ENCODE data around the gene CERS6. TPM values are rescaled to one million over a fixed set of nuclear protein-coding genes. Genes with fewer than 3 reads are reported as not detected.

CERS6 gene
- total RNA-seq, 1 experiment from 2014 or later = 8.3 TPM

DNA sequence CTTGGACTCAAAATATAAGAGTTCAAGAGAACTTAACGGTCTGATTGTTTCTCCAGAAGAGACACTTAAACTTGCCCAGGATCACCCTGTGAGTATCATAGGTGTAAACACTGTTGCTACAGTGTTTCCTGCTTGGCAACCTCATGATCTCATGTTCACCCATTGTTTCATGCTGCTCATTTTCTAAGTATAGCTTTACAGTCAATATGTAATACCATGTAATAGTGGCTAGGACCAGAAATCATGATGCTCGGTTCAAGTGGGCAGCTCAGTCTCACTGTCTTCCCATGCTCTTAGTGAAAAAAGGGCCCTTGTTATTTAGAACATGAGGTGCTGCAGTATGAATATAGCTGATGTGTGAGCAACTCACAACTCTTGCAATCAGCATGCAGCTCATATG, 157.5 kb downstream of the CERS6 start:
- H3K27ac ChIP-seq = no peak overlapping the region
- H3K36me3 ChIP-seq (ENCODE audit: low read depth) = no peaks in the 10 kb centered on the region
- no peaks in the 10 kb centered on the region for H3K4me1 ChIP-seq (replicated peaks; ENCODE audit: insufficient read depth)
- ChIA-PET CTCF (no interaction called here), POLR2A (ENCODE audit: unreplicated experiment) (no interaction called here)
- TF ChIP-seq, protein P1, sequence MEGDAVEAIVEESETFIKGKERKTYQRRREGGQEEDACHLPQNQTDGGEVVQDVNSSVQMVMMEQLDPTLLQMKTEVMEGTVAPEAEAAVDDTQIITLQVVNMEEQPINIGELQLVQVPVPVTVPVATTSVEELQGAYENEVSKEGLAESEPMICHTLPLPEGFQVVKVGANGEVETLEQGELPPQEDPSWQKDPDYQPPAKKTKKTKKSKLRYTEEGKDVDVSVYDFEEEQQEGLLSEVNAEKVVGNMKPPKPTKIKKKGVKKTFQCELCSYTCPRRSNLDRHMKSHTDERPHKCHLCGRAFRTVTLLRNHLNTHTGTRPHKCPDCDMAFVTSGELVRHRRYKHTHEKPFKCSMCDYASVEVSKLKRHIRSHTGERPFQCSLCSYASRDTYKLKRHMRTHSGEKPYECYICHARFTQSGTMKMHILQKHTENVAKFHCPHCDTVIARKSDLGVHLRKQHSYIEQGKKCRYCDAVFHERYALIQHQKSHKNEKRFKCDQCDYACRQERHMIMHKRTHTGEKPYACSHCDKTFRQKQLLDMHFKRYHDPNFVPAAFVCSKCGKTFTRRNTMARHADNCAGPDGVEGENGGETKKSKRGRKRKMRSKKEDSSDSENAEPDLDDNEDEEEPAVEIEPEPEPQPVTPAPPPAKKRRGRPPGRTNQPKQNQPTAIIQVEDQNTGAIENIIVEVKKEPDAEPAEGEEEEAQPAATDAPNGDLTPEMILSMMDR (conservative IDR thresholded peaks at IDR 0.05) = no peak
- TF ChIP-seq EZH2 (IDR thresholded peaks at IDR 0.05; ENCODE audit: low read depth) = no peak
- no peak overlapping the region for H2AFZ ChIP-seq
- DNase-seq = no peak
- no TSS peak for BruUV-seq (replicated peaks)
- H3K4me3 ChIP-seq = no peak overlapping the region
- no peaks in the 10 kb centered on the region for H3K79me2 ChIP-seq (ENCODE audit: low read depth)
- H3K9me2 ChIP-seq (ENCODE audit: insufficient read depth) = no peaks in the 10 kb centered on the region
- no peaks in the 10 kb centered on the region for H3K27me3 ChIP-seq (ENCODE audit: insufficient read depth, low read depth)
- no peak overlapping the region for H3K4me2 ChIP-seq
- no peaks in the 10 kb centered on the region for H3K9me3 ChIP-seq (ENCODE audit: insufficient read depth, low read depth)
- H3F3A ChIP-seq (ENCODE audit: insufficient read depth, low read depth) = no peaks in the 10 kb centered on the region
- H4K20me1 ChIP-seq (ENCODE audit: insufficient read depth) = no peaks in the 10 kb centered on the region
- intact Hi-C loops (cut with micrococcal nuclease; ENCODE audit: unreplicated experiment) = no loop called here

DNA sequence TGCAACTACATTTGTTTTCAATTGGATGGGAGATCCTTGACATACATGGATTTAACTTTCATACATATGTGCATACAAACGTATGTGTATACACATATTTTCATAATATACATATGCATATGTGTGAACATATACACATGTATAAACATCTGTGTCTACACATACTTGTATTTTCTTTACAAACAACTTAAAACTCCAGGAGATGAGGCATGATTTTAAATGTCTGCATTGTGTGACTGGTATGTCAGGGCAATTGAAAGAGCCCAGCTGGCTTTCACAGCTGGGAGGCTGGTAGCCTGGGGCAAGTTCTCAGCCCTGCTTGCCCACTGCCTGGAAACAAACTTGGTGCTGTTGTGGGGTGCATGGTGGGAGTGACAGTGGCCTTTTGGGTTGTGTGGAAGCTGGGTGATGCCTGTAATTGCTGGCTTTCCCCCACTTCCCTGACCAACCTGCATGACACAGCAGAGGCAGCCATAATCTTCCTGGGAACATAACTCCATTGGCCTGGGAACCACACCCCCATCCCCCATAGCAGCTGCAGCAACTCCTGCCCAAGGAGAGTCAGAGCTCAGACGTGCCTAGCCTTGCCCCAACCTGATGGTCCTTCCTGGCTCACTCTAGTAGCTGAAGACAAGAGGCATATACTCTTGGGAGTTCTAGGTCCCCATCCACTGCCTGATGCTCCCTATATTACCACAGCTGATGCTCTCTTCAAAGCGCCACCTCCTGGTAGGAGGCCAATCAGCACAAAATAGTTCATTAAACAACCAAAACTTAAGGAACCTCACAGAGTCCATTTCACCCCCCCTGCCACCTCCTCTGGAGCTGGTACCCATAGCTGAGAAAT, 158.3 kb downstream of the CERS6 start:
- H4K20me1 ChIP-seq (ENCODE audit: insufficient read depth) = no peaks in the 10 kb centered on the region
- H3K4me2 ChIP-seq = no peak overlapping the region
- no peak overlapping the region for H2AFZ ChIP-seq
- H3K27me3 ChIP-seq (ENCODE audit: insufficient read depth, low read depth) = no peaks in the 10 kb centered on the region
- no peaks in the 10 kb centered on the region for H3K79me2 ChIP-seq (ENCODE audit: low read depth)
- H3K36me3 ChIP-seq (ENCODE audit: low read depth) = no peaks in the 10 kb centered on the region
- no peak overlapping the region for H3K27ac ChIP-seq
- no peak for DNase-seq
- no peaks in the 10 kb centered on the region for H3F3A ChIP-seq (ENCODE audit: insufficient read depth, low read depth)
- no peak overlapping the region for H3K4me3 ChIP-seq
- POLR2A ChIA-PET (ENCODE audit: unreplicated experiment) = no interaction called here
- CTCF ChIA-PET = no interaction called here
- H3K9me3 ChIP-seq (ENCODE audit: insufficient read depth, low read depth) = no peaks in the 10 kb centered on the region
- H3K9me2 ChIP-seq (ENCODE audit: insufficient read depth) = no peaks in the 10 kb centered on the region
- TF ChIP-seq, protein P1 (conservative IDR thresholded peaks at IDR 0.05) = no peak; the same call in 1 of the 2 replicates
- no peak for TF ChIP-seq EZH2 (IDR thresholded peaks at IDR 0.05; ENCODE audit: low read depth)
- no peaks in the 10 kb centered on the region for H3K4me1 ChIP-seq (replicated peaks; ENCODE audit: insufficient read depth)
- BruUV-seq (replicated peaks) = no TSS peak
- intact Hi-C loops (cut with micrococcal nuclease; ENCODE audit: unreplicated experiment) = no loop called here

DNA sequence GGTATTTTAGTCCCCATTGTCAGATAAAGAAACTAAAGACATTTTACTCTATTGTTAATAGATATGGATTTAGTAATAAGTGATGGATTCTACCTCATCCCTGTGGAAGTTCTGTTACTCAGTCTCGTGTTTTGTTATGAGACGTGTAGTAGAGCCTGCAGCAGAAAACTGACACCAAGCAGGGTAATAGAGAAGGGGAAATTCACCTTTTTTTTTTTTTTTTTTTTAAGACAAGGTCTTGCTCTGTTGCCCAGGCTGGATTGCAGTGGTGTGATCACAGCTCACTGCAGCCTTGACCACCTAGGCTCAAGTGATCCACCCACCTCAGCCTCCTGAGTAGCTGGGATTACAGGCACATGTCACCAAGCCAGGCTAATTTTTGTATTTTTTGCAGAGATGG, 164.5 kb downstream of the CERS6 start:
- intact Hi-C loops (cut with micrococcal nuclease; ENCODE audit: unreplicated experiment) = no loop called here
- H4K20me1 ChIP-seq (ENCODE audit: insufficient read depth) = no peaks in the 10 kb centered on the region
- TF ChIP-seq, protein P1 (conservative IDR thresholded peaks at IDR 0.05) = no peak
- TF ChIP-seq EZH2 (IDR thresholded peaks at IDR 0.05; ENCODE audit: low read depth) = no peak
- H3K9me2 ChIP-seq (ENCODE audit: insufficient read depth) = no peaks in the 10 kb centered on the region
- ChIA-PET CTCF (no interaction called here), POLR2A (ENCODE audit: unreplicated experiment) (no interaction called here)
- no peaks in the 10 kb centered on the region for H3K36me3 ChIP-seq (ENCODE audit: low read depth)
- no peaks in the 10 kb centered on the region for H3K4me1 ChIP-seq (replicated peaks; ENCODE audit: insufficient read depth)
- no peak for DNase-seq
- H2AFZ ChIP-seq = no peak overlapping the region
- no peaks in the 10 kb centered on the region for H3F3A ChIP-seq (ENCODE audit: insufficient read depth, low read depth)
- H3K79me2 ChIP-seq (ENCODE audit: low read depth) = no peaks in the 10 kb centered on the region
- no peak overlapping the region for H3K4me3 ChIP-seq
- BruUV-seq (replicated peaks) = no TSS peak
- no peaks in the 10 kb centered on the region for H3K27me3 ChIP-seq (ENCODE audit: insufficient read depth, low read depth)
- no peak overlapping the region for H3K27ac ChIP-seq
- no peak overlapping the region for H3K4me2 ChIP-seq
- no peaks in the 10 kb centered on the region for H3K9me3 ChIP-seq (ENCODE audit: insufficient read depth, low read depth)
